Fibroblast of skin of back (primary cell): ENCODE results near the gene NOD1. TPM values are rescaled to one million over a fixed set of nuclear protein-coding genes. Genes with fewer than 3 reads are reported as not detected.
"Not testable (repeated sequence)": the region's sequence is repeated elsewhere in the genome, so short reads cannot be mapped to it uniquely, and the experiment has no call there.

ENCODE experiments used
- DNase-seq: peaks from one replicate; pipeline ENCODE4 v3.0.0-alpha.2; 2013
- polyA plus RNA-seq, 2 experiments: library from polyadenylated mRNA; unstranded; fragments of 120-200 nt; gene quantifications; one replicate each; pipeline ENCODE4 v1.2.1, GENCODE V29; 2013; ENCODE audit not compliant: insufficient read length in 2 of 2

Gene NOD1
- 5.4 TPM for polyA plus RNA-seq (2013, experiment 1 of 2; ENCODE audit: insufficient read length)
- polyA plus RNA-seq (2013, experiment 2 of 2; ENCODE audit: insufficient read length): 5.9 TPM

- DNase-seq: peak; percentile 77
These were observed at the start of gene NOD1 for GRCh38 chr7:30478349-30479201. Gene NOD1, minus strand, starts transcription at chr7:30478784. Its CDS starts 21,863 bp downstream, at chr7:30456921.

- DNase-seq: not testable (repeated sequence)
These were observed 48.7 kb upstream of the NOD1 start for GRCh38 chr7:30527297-30527696.

GRCh38 chr7:30526163-30526562 lies 47.6 kb upstream of the NOD1 start:
- no peak for DNase-seq

- no peak for DNase-seq
These were observed 46.8 kb upstream of the NOD1 start for GRCh38 chr7:30525429-30525828.

- no peak for DNase-seq
These were observed 46.0 kb upstream of the NOD1 start for GRCh38 chr7:30524545-30524944.

- DNase-seq: no peak
These were observed 44.9 kb upstream of the NOD1 start for GRCh38 chr7:30523466-30523865.

- no peak for DNase-seq
These were observed 43.6 kb upstream of the NOD1 start for GRCh38 chr7:30522159-30522558.

GRCh38 chr7:30521532-30521931 lies 42.9 kb upstream of the NOD1 start:
- peak; percentile 14 for DNase-seq

- DNase-seq: no peak
These were observed 40.5 kb upstream of the NOD1 start for GRCh38 chr7:30519122-30519521.

GRCh38 chr7:30515761-30516160 lies 37.2 kb upstream of the NOD1 start:
- DNase-seq: no peak

GRCh38 chr7:30514776-30515175 lies 36.2 kb upstream of the NOD1 start:
- no peak for DNase-seq

- DNase-seq: no peak
These were observed 35.6 kb upstream of the NOD1 start for GRCh38 chr7:30514177-30514576.

- no peak for DNase-seq
These were observed 35.2 kb upstream of the NOD1 start for GRCh38 chr7:30513762-30514161.

GRCh38 chr7:30511973-30512662 lies 33.5 kb upstream of the NOD1 start:
- DNase-seq: no peak

- no peak for DNase-seq
These were observed 32.9 kb upstream of the NOD1 start for GRCh38 chr7:30511494-30511893.

GRCh38 chr7:30510124-30511075 lies 31.8 kb upstream of the NOD1 start:
- DNase-seq: peak; percentile 32

- not testable (repeated sequence) for DNase-seq
These were observed 30.7 kb upstream of the NOD1 start for GRCh38 chr7:30509171-30509857.

- DNase-seq: not testable (repeated sequence)
These were observed 28.8 kb upstream of the NOD1 start for GRCh38 chr7:30507346-30507900.

GRCh38 chr7:30505174-30505697 lies 26.7 kb upstream of the NOD1 start:
- DNase-seq: no peak

- peak; percentile 98 for DNase-seq
These were observed 26.0 kb upstream of the NOD1 start, which contains the start of gene GGCT for GRCh38 chr7:30504301-30505173. Gene GGCT, minus strand, starts transcription at chr7:30504829. Its CDS starts 120 bp downstream, at chr7:30504709.
